Measurements from ENCODE around the gene NFRKB.

DNA sequence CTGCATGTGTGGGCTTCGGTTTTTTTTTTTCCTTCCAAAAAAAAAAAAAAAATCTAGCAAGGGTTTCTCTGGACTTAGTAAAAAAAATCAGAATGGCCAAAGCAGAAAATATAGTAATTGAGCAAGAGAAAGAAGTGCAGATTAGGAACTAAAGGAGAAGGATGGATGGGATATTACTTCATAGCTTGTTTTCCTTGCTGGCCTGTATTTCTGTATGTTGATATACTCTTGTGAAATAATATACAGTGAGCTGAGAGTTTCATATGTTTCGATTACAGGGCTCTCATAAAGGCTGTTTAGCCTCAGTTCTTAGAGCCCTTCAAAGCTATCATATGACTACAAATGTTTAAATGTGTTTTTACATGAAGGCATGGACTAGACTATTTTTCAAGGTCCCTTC lies 34.3 kb upstream of the NFRKB start:
- TF ChIP-seq CTCF (IDR thresholded peaks at IDR 0.05; ENCODE audit: low read length) (no peak), EZH2 (IDR thresholded peaks at IDR 0.05; ENCODE audit: borderline replicate concordance, low read length) (no peak)
